IMR-90 (cell line): ENCODE measurements around the gene KRTAP10-9.

Experiments used
- BHLHE40 ChIP-seq: fragments of 150-350 bp; IDR thresholded peaks from 2 replicates; pipeline ENCODE4 v1.6.1; 2016; ENCODE audit warnings: mild to moderate bottlenecking, low read depth, low read length
- CEBPB ChIP-seq: IDR thresholded peaks from 2 replicates; pipeline ENCODE4 v1.6.1; 2012; ENCODE audit warnings: low read depth, low read length, improper control_type of control experiment
- CTCF ChIP-seq: conservative IDR thresholded peaks from 2 replicates; pipeline ENCODE4 v1.5.1; 2012; ENCODE audit warnings: mild to moderate bottlenecking, low read depth, low read length, improper control_type of control experiment
- FOS ChIP-seq: fragments of 150-350 bp; IDR thresholded peaks from 2 replicates; pipeline ENCODE4 v1.6.1; 2016; ENCODE audit warnings: low read depth, low read length
- MXI1 ChIP-seq: IDR thresholded peaks from 2 replicates; pipeline ENCODE4 v1.6.1; 2012; ENCODE audit warnings: low read depth, mild to moderate bottlenecking, low read length, moderate library complexity, borderline replicate concordance
- NFE2L2 ChIP-seq: fragments of 150-350 bp; IDR thresholded peaks from 2 replicates; pipeline ENCODE4 v1.6.1; 2016; ENCODE audit warnings: low read depth, mild to moderate bottlenecking, low read length
- POLR2A ChIP-seq: IDR thresholded peaks from 2 replicates; pipeline ENCODE4 v1.6.1; 2012; ENCODE audit warnings: mild to moderate bottlenecking, low read depth, low read length
- RAD21 ChIP-seq: IDR thresholded peaks from 2 replicates; pipeline ENCODE4 v1.6.1; 2012; ENCODE audit warnings: low read length, improper control_type of control experiment
- RCOR1 ChIP-seq: IDR thresholded peaks from 2 replicates; pipeline ENCODE4 v1.6.1; 2012; ENCODE audit warnings: mild to moderate bottlenecking, low read length, improper control_type of control experiment; ENCODE audit not compliant: insufficient replicate concordance
- SMC3 ChIP-seq: fragments of 150-350 bp; IDR thresholded peaks from 2 replicates; pipeline ENCODE4 v1.6.1; 2016; ENCODE audit warnings: low read depth, mild to moderate bottlenecking, antibody characterized with exemption, low read length, moderate library complexity
- USF2 ChIP-seq: fragments of 150-350 bp; IDR thresholded peaks from 2 replicates; pipeline ENCODE4 v1.6.1; 2017; ENCODE audit warnings: mild to moderate bottlenecking, antibody characterized with exemption, low read length, low read depth

DNA sequence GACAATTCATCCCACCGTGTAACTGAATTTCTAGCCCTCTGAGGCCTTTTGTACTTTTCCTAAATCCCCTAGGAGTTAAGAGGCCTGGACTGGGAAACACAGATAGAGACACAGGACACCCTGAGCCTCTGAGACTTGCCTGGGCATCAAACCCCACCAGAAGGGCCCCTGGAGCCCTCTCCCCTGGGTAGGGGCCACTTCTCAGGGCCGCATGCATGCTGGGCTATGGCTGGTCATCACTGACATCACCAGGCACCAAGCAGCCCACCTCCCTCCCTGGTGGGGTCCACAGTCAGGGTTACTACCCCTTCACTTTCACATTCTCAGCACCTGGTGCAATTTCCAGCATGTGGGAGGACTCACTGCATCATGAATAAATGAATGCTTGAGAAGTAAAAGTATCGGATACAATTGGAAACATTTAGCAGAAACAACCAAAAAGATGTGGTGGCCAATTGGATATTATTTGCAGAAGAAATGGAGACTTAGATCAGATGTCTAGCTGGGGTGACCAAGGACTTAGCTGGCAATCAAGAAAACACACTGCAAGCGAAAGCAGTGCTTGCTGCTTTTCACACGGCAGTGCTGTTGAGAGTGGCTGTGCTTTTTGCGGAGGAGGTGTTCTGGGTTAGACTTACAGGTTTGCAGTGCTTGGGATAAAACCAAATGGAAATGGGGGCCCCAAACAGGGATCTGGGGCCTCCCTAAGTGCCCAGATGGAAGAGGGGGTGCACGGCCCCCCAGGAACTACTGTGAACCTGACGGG lies 27.4 kb upstream of the KRTAP10-9 start:
- TF ChIP-seq CTCF (no peak), MXI1 (no peak), RCOR1 (no peak), POLR2A (no peak), RAD21 (no peak), SMC3 (no peak), USF2 (no peak), CEBPB (no peak), FOS (no peak), NFE2L2 (no peak), BHLHE40 (no peak)
